NCI-H1092 (cell line): ENCODE data around the gene PEX11A.

Experiments
- DNase-seq: peaks from one replicate; lab custom pipeline; 2025; lab: John Stamatoyannopoulos, UW

PEX11A gene

GRCh38 chr15:89654847-89655805, 35.4 kb downstream of the PEX11A start, which contains the start of gene KIF7:
KIF7 (minus strand) TSS chr15:89655467; CDS start chr15:89652930, 2,537 bp downstream.
- no peak for DNase-seq

DNA sequence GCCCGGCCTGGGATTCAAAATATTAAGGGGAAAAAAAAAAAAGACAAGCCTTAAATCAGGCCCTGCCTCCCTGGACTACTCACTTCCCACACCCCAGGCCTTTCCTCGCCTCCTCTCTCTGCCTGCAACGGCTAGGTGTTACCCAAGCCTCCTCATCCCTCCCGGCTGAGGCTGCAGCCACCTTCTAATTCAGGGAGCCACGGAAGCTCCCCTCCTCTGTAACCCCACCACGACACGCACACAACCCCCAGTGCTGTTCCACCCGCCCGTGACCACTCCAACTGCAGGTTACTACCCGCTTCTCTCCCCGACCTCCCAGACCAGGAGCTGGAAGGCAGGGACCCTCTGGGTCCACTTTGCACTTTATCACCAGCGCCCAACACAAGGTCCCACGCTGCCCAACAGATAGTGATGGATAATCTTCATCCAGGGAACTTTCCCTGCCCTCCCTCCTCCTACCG, 36.2 kb downstream of the PEX11A start:
- DNase-seq, result no peak

GRCh38 chr15:89653578-89653977, 37.0 kb downstream of the PEX11A start:
- no peak for DNase-seq

- no peak for DNase-seq
Measured at GRCh38 chr15:89652666-89653065, 37.9 kb downstream of the PEX11A start.

DNA sequence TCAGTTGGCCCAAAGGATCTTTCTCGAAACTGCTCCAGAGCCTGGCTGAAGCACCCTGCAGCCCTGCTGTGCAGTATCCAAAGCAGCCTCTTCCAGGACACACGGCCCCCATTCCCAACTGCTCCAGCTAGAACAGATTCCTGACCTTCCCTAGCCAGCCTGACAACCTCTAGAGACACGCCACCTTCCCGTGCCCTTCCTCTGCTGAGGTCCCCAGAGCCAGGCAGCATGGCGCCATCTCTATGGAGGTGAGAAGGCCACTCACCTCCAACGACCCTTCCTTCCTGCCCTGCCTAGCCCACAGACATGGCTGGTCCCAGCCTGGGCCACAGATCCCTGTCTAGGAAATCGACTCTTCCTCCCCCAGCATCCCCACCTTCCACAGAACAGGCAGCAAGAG, 38.4 kb downstream of the PEX11A start:
- DNase-seq, result no peak

- no peak for DNase-seq
Measured at GRCh38 chr15:89649716-89650115, 40.8 kb downstream of the PEX11A start.

DNA sequence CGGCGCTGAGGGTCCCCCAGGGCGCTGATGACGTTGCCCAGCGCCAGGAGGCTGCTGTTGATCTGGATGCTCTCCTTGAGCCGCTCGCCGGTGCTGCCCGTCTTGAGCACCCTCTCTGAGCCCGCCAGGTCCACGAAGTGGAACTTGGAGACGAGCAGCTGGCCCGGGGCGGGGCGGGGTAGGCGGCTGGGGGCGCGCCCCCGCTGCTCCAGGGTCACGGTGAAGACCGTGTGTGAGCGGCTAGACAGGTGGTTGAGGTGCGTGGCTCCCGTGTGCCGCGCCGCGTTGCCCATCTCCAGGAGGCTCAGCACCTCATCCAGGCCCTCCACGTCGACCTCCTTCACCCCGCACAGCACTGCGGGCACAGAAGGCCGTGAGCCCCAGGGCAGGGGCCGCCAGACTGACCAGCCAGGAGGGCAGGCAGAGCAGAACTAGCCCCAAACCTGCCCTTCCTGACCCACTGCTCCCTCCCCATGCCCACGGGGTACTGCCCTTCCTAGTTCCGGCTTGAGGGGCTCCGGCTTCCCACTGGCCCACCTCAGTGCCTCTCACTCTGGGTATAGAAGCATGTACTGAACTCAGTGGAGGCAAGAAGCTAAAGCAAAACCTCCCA, 41.4 kb downstream of the PEX11A start:
- DNase-seq, result no peak

GRCh38 chr15:89648106-89649012, 42.2 kb downstream of the PEX11A start:
- no peak for DNase-seq

- peak; percentile 36 for DNase-seq
Measured at GRCh38 chr15:89647191-89647851, 43.2 kb downstream of the PEX11A start.

DNA sequence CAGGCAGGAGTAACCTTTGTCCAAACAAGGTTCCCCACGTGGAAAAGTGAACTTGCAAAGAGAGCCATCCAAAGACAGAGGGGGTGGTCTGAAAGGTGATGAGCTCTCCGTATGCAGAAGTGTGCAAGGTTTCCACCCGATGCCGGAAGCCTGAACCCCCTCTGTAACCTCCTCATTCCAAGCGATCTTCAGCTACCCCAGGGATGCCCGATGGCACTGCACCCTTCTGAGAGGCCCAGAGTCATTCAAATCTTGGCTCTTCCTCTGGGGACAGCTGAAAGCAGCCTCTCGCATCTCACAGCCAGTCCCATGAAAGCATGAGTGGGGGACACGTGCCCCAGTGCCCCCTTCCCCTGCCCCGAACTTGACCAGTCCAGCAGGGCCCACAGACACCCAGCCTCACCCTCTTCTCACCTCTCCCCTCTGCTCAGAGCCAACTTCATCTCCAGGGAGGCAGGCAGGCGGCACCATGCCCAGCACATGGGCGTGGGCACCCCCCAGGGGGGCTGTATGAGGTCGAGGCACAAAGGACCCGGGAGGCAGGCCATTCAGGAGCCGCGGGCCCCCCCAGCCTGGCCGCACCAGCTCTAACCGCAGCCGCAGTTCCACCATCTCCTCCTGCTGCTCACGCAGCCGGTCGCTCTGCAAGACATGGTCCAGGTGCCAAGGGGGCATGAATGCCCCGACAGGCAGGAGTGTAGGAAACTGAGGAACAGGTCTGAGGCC, 44.0 kb downstream of the PEX11A start:
- no peak for DNase-seq

DNA sequence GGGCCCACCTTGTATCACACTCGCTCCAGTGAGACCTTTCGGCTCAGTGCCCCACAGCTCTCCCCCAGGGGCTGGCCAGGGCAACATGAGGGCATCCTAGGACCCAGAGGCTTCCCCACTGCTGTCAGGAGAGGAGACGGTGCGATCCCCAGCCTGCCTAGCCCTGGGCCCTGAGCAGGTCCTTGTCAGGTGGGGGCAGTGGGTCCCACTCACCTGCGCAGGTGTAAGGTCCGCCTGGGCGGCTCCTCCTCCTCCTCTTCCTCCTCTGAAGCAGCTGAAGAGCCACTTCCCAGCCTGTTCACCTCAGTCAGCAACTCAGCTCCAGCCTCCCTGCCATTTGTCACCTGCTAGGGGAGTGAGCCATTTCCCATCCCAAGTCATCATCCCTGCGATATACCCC, 44.9 kb downstream of the PEX11A start:
- no peak for DNase-seq

DNA sequence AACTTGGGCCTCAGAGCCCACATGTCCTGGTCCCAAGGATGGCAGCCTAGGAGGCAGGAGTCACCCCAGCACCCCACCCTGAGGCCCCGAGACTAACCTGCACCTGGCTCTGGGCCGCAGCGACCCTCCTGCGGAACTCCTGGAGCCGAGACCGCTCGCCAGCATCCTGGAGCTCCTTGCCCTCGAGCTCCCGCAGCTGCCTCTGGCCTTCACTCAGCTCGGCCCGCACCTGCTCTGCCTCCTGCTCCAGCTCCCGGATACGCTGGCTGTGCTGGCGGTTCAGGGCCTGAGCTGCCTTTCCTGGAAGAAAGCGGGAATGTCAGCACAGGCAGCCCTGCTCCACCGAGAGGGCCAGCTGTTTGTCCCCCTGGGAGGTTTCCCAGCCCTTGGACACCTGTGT, 48.4 kb downstream of the PEX11A start:
- DNase-seq, result no peak

DNA sequence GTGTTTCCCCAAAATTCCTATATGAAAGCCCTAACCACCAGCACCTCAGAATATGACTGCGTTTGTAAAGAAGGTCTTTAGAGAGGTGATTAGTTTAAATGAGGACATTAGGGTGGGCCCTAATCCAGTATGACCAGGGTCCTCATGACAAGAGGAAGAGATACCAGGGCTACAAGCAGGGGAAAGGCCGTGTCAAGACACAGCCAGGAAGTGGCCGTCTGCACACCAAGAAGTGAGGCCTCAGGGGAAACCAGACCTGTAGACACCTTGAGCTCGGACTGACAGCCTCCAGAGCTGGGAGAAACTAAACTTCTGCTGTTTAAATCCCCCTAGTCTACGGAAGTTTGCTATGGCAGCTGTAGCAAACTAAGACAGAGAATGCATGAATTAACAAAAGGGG, 49.5 kb downstream of the PEX11A start:
- DNase-seq, result no peak

- no peak for DNase-seq
Measured at GRCh38 chr15:89640245-89640644, 50.3 kb downstream of the PEX11A start.

GRCh38 chr15:89633585-89633984, 57.0 kb downstream of the PEX11A start:
- DNase-seq, result no peak

DNA sequence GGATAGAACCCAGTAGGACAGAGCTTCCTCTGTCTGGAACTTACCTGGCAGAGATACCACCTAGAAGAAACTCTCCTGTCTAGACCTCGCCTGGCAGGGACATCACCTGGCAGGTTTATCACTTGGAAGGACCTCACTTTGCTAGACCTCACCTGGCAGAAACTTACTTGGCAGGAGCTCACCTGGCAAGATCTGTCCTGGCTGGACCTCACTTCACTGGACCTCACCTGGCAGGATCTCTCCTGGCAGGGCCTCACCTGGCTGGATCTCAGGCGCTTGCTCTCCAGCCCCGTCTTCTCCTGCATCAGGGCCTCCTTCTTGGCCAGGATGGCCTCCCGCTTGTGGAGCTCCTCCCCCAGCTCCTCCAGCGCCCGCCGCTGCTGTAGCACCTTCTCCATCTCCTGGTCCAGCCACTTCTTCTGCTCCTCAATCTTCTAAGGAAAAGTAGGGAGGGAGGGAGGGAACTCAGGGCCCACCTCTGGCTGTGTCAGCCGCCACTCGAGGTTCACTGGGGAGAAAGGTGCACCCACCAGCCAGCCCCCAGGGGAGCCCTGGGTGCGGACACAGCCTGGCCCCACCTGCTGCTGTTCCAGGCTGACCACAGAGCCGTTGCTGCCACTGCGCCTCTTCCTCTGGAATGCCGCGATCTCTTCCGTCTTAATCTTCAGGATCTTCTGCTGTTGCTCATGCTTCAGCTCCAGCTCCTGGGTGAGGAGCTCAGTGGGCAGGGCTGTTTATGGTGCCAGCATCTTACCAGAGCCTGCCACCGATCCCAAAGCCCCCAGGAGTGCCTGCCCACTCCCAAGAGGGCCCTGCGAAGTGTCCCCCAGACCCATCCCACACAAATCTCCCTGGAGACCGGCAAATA, 57.8 kb downstream of the PEX11A start:
- no peak for DNase-seq

GRCh38 chr15:89631902-89632264, 58.7 kb downstream of the PEX11A start:
- DNase-seq, result no peak
